ENCODE data around the gene C2orf74. TPM values are rescaled to one million over a fixed set of nuclear protein-coding genes. Genes with fewer than 3 reads are reported as not detected.

C2orf74 gene
- total RNA-seq, 1 donor from 2014 or later = 2.8 TPM

- no peak for DNase-seq (ENCODE audit: low read depth, low spot score)
These were observed 52.2 kb downstream of the C2orf74 start for GRCh38 chr2:61214171-61214570.

Other genes starting within 250 kb of the C2orf74 start
- 36.9 and 44.1 TPM in 2 replicates for gene PEX13, start 144.5 kb upstream of the C2orf74 start, total RNA-seq
- 7.5 and 11.0 TPM in 2 replicates for gene PUS10, start 143.9 kb upstream of the C2orf74 start, total RNA-seq
- 13.8 and 18.7 TPM in 2 replicates for gene SANBR, start 96.3 kb upstream of the C2orf74 start, total RNA-seq